HG03565 (cell line): ENCODE measurements around the gene NMUR2.
A peak's percentile ranks its signal among the peaks of the same experiment; 100 is the strongest.

Source experiments
- ATAC-seq: cut with Tn5 transposase; IDR thresholded peaks from one replicate; pipeline ENCODE4 v1.9.1; 2021; ENCODE audit warnings: mild to moderate bottlenecking, moderate library complexity; ENCODE audit not compliant: unreplicated experiment

Gene NMUR2

DNA sequence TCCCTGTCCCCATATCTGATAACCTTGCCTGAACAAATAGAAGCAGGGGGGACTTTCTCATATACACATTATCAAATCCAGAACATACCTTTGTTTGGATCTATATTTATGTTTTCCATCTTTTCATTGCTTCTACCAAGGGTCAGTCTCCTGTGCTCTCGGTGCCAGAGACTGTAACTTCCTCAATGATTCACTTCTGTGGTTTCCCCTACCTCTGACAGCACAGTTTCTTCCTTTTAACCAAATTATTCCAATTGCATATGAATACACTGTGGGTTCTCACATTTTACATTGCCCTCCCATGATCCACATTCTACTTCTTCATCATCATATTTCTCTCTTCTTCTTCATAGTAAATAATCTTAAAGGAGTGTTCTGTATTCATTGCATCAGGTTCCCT lies 32.2 kb downstream of the NMUR2 start:
- ATAC-seq: no peak

DNA sequence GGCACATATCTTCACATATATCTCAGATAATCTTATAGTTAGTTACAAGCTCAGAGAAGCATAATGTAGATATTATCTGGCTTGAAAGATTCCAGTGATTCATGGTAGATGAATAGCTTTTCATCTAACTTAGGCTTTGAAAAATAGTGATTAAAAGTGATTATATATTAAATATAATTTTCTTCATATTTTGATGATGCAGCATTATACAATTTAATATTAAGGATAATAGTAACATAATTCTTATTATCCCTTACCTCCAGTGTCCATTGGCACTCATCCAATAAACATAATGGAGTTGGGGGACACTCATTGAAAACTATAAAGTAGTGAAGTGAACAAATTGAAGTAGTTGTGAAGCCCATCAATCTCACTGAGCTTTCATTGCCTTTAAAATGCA lies 35.8 kb downstream of the NMUR2 start:
- ATAC-seq: no peak

DNA sequence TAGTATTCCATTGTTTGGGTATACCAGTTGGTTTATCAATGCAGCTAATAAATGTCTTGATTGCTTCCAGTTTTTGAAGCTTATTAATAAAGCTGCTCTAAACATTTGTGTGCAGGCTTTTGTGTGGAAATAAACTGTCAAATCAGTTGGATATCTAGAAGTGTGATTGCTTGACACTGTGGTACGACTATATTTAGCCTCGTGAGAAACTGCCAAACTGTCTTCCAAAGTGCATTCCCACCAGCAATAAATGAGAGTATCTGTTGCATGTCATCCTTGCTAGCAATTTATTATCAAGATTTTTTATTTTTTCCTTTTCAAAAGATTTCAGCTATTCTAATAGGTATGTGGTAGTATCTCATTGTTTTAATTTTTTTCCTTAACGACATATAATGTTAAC lies 37.5 kb downstream of the NMUR2 start:
- ATAC-seq: no peak

DNA sequence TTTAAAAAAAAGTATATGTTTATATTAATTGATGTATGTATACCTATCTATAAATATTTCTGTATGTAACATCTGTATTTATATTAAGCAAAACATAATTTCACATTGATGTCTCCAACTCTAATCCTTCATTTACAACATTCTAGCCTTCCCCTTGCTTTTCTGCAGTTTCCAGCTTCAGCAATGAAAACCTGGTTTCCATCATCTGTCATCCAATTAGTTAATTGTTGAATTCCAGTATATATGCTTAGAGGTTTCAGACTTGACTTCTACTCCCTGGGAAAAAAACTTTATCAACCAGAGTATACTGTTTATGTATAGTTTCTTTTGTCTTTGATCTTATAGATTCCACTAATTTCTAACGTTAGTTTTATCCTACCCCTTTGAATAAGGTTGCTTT lies 38.4 kb downstream of the NMUR2 start:
- no peak for ATAC-seq

DNA sequence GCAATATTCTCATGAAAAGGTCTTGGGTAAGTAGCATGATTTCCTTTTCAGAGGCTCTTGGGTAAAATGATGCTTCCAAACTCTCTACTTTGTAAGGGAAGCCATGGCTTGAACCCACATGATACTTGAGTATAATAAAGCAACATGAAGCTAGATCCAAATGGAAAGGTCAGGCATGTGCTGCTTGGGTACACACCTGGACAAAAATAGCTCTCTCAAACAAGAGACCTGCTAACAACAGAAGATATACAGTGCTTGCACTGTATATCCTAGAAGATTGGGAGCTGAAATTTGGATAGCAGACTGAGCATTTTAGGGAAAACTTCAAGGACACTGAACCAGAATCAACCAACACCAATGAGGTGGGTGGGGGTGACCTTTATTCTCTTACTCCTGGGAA lies 40.2 kb downstream of the NMUR2 start:
- no peak for ATAC-seq

DNA sequence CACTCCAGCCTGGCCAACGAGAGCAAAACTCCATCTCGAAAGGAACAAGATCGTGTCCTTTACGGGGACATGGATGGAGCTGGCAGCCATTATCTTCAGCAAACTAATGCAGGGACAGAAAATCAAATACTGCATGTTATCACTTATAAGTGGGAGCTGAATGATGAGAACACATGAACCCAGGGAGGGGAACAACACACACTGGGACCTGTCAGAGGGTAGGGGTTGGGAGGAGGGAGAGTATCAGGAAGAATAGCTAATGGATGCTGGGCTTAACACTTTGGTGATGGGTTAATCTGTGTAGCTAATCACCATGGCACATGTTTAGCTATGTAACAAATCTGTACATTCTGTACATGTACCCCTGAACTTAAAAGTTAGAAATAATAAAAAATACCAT lies 40.9 kb downstream of the NMUR2 start:
- ATAC-seq: no peak

DNA sequence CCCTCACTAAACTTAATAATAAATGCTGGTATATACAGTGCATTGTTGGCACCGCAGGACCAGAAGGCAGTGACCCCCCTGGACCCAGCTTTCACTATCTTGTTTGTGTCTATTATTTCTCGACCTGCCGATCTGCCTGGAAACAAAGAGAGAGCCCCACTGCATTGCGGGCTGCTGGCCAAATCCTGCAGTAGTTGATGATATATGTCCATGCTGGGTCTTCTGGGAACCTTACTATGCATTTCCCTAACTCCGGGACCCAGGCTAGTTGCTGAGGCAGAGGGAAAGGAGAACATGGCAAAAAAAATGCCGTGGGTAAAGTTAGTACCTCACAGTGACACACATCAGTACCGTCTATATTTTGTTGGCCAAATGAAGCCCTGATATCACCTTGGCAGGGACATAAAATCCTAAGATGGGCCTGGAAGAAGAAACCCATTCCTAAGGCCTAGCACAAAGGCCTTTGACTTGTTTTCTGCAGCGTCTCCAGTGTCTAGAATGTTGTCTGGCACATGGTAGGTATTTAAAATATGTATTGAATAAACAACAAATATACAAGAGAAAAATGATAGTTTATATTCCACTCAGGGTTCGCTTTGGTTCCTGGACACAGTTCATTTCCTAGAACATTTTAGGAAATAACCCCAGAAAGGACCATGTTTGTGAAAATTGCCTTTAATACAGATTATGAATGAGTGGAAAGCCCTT lies 46.1 kb downstream of the NMUR2 start:
- no peak for ATAC-seq

DNA sequence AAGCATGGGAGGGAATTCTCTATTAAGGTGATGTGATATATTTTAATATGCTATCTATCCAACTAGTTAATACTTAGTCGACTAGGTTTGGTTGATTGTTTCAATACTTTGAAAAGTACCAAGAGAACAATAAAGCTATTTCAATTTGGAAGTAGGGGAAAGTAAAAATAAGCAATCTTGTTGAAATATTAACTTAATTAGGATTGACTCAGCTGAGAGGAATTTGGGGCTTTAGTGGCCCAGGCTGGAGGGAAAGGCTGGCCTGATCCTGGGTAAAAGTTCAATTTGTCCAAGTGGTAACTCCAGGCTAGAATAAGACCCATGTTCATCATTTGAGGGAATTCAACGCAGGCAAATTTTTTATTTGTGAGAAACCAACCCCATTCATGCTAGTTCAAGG lies 48.6 kb downstream of the NMUR2 start:
- no peak for ATAC-seq

DNA sequence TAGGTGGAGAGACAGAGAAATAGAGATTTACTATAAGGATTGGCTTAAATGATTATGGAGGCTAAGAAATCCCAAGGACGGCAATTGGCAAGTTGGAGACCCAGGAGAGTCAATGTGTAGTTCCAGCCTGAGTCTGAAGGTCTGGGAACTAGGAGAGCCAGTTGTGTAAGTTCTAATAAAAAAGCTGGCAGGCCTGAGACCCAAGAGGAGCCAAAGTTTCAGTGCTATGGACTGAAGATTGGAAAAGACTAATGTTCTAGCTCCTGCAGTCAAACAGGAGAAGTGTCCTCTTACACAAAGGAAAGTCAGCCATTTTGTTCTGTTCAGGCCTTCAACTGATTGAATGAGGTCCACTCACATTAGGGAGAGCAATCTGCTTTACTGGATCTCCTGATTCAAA lies 50.0 kb downstream of the NMUR2 start:
- ATAC-seq: no peak

DNA sequence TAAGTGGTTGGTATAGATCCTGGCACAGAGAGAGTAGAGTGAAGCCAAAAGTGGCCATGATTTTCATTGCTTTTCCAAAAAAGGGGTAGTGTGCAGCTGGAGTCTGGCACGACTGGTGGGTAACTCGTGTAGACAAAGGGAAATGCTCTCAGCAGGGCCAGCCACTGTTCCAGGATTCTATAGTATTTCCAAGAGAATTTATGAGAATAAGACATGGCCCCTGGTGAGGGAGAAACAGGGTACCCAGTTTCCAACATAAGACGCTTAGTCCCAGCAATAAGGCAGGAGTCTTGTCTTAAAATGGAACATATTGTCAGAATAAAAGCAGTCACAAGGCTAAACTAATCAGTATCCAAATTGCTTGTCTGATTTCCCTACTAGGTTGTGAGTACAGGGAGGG lies 52.1 kb downstream of the NMUR2 start:
- no peak for ATAC-seq

DNA sequence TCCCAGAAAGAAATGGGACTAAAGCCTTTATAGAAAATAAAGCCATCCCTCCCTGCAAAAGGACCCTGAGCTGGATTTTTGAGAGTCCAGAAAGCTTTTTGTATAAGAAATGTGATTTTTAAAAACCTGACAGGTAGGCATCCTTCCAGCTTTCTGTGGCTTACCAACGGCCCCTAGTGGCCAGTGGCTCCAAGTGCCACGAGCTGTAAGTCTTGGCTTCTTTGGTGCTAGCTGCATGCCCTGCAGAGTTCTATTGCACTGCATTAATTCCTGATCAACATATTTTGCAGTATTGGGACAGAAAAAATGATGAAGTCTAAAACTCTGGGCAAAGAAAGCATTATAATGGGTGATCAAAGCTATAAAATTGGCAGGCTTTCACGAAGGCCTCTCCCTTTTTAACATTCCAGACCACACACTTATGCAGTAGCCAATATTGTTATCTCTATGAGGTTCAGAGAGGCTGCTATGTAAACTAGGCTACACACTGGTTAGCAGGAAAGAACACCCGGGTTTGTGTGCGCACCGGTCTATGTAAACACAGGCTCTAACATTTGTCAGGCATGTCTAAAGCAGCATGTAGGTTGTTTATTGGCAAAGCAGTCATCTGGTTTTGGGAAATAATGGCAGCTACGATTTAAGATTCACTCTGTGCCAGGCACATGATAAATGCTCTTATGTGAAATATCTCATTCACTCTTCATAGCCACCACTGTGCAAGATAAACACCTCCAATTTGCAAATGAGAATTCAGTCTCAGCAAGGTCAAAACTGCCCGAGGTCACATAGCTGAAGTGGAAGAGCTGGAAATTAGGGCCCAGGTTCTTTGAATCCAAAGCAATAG lies 55.2 kb downstream of the NMUR2 start:
- ATAC-seq: peak; percentile 96
